DOHH2 (cell line): ENCODE measurements around the gene RFC3.

Experiments used
- H3F3A ChIP-seq: fragments of 200-600 bp; sonication (generic), shearing (Covaris generic); 2 replicates; pipeline ENCODE4 v1.6.0; 2016; ENCODE audit warnings: antibody characterized with exemption, mild to moderate bottlenecking; ENCODE audit not compliant: control insufficient read depth, insufficient read depth
- H3K27ac ChIP-seq: fragments of 200-600 bp; sonication (generic); 2 replicates; pipeline ENCODE4 v1.5.1; 2014; ENCODE audit warnings: low read depth, mild to moderate bottlenecking, low read length, moderate library complexity
- H3K27me3 ChIP-seq: fragments of 200-600 bp; sonication (generic); 2 replicates; pipeline ENCODE4 v1.6.1; 2014; ENCODE audit warnings: mild to moderate bottlenecking, low read length, mixed read lengths; ENCODE audit not compliant: control insufficient read depth
- H3K36me3 ChIP-seq: fragments of 200-600 bp; sonication (generic); 2 replicates; pipeline ENCODE4 v1.6.1; 2014; ENCODE audit warnings: mild to moderate bottlenecking, low read length, moderate library complexity, mixed read lengths; ENCODE audit not compliant: control insufficient read depth
- H3K4me1 ChIP-seq: fragments of 200-600 bp; sonication (generic); 2 replicates; pipeline ENCODE4 v1.6.1; 2014; ENCODE audit warnings: mild to moderate bottlenecking, low read length, mixed read lengths; ENCODE audit not compliant: control insufficient read depth
- H3K4me2 ChIP-seq: fragments of 200-600 bp; sonication (generic); 2 replicates; pipeline ENCODE4 v1.6.0; 2014; ENCODE audit warnings: mild to moderate bottlenecking, low read length, moderate library complexity
- H3K4me3 ChIP-seq: fragments of 200-600 bp; sonication (generic); 2 replicates; pipeline ENCODE4 v1.5.1; 2014; ENCODE audit warnings: mild to moderate bottlenecking, low read length, mixed read lengths
- H3K79me2 ChIP-seq: fragments of 200-600 bp; sonication (generic); 2 replicates; pipeline ENCODE4 v1.6.1; 2014; ENCODE audit warnings: mild to moderate bottlenecking, low read length, mixed read lengths; ENCODE audit not compliant: control insufficient read depth
- H3K9me2 ChIP-seq: fragments of 200-600 bp; sonication (generic); replicated peaks from 2 replicates; pipeline ENCODE4 v1.6.1; 2014; ENCODE audit warnings: mild to moderate bottlenecking, low read length, mixed read lengths; ENCODE audit not compliant: control insufficient read depth
- H3K9me3 ChIP-seq: fragments of 200-600 bp; sonication (generic); 2 replicates; pipeline ENCODE4 v1.6.1; 2014; ENCODE audit warnings: antibody characterized with exemption, low read length, mixed read lengths; ENCODE audit not compliant: control insufficient read depth, insufficient read depth
- H4K20me1 ChIP-seq: fragments of 200-600 bp; sonication (generic); 2 replicates; pipeline ENCODE4 v1.6.0; 2014; ENCODE audit warnings: low read depth, mild to moderate bottlenecking, antibody characterized with exemption, low read length, moderate library complexity; ENCODE audit not compliant: control insufficient read depth, insufficient read depth
- CTCF ChIP-seq: fragments of 200-600 bp; sonication (generic); IDR thresholded peaks from one replicate; pipeline ENCODE4 v1.5.1; 2014; ENCODE audit warnings: antibody characterized with exemption, mild to moderate bottlenecking, low read depth, low read length; ENCODE audit not compliant: poor library complexity, severe bottlenecking
- EZH2phosphoT487 ChIP-seq: fragments of 200-600 bp; sonication (generic); IDR thresholded peaks from 2 replicates; pipeline ENCODE4 v1.6.1; 2017; ENCODE audit warnings: borderline replicate concordance, mild to moderate bottlenecking, antibody characterized with exemption, low read length, moderate library complexity, mixed read lengths

RFC3 gene

GRCh38 chr13:33784738-33785137, 33.2 kb upstream of the RFC3 start:
- H3K4me1 ChIP-seq: peaks cover 13% of the 10 kb centered on the region
- no peaks in the 10 kb centered on the region for H3K9me2 ChIP-seq
- no peak for TF ChIP-seq EZH2phosphoT487
- no peak for TF ChIP-seq CTCF
- H3K4me3 ChIP-seq: no peak overlapping the region
- H3F3A ChIP-seq: no peaks in the 10 kb centered on the region
- no peaks in the 10 kb centered on the region for H3K79me2 ChIP-seq
- H3K4me2 ChIP-seq: no peak overlapping the region
- no peak overlapping the region for H3K27ac ChIP-seq
- no peaks in the 10 kb centered on the region for H4K20me1 ChIP-seq
- no peaks in the 10 kb centered on the region for H3K36me3 ChIP-seq
- peaks cover 14% of the 10 kb centered on the region; the same call in 1 of the 2 replicates for H3K9me3 ChIP-seq
- H3K27me3 ChIP-seq: no peaks in the 10 kb centered on the region

DNA sequence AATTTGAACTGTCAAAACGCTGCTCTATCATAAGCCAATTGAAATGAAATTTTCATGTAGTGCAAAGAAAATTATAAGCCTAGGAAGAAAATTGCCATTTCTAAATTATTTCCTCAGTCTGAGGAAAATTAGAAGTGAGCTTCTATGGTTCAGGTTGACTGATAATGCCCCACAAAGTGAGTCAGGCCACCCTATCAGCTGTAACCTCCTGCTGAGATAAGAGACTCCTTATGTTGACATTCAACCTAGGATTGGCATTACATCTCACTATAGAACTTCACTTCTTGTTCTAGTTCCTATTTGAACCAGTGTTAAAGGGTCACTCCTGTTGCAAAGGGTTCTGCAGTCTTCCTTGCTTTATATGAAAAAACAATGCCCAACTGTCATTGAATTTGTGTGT, 32.6 kb upstream of the RFC3 start:
- Histone ChIP-seq H3K9me2 (no peaks in the 10 kb centered on the region), H3K27ac (no peak overlapping the region), H3F3A (no peaks in the 10 kb centered on the region)

GRCh38 chr13:33787051-33787591, 30.8 kb upstream of the RFC3 start:
- Histone ChIP-seq H3K79me2 (no peaks in the 10 kb centered on the region), H3K4me2 (peak overlapping the region; percentile 63)

More for the DNA sequence above, 32.6 kb upstream of the RFC3 start:
- Histone ChIP-seq H3K4me2 (no peak overlapping the region), H3K4me1 (peaks cover 13% of the 10 kb centered on the region), H3K9me3 (peaks cover 14% of the 10 kb centered on the region; the same call in 1 of the 2 replicates), H3K4me3 (no peak overlapping the region), H3K79me2 (no peaks in the 10 kb centered on the region), H3K36me3 (no peaks in the 10 kb centered on the region), H3K27me3 (no peaks in the 10 kb centered on the region), H4K20me1 (no peaks in the 10 kb centered on the region)
- no peak for TF ChIP-seq CTCF
- TF ChIP-seq EZH2phosphoT487: no peak

More at GRCh38 chr13:33787051-33787591, 30.8 kb upstream of the RFC3 start:
- Histone ChIP-seq H3K36me3 (no peaks in the 10 kb centered on the region), H3K27me3 (no peaks in the 10 kb centered on the region), H3K4me1 (peaks cover 13% of the 10 kb centered on the region), H3K9me3 (peaks cover 9% of the 10 kb centered on the region; the same call in 1 of the 2 replicates), H3K9me2 (no peaks in the 10 kb centered on the region), H3K27ac (no peak overlapping the region), H4K20me1 (no peaks in the 10 kb centered on the region), H3F3A (no peaks in the 10 kb centered on the region), H3K4me3 (peak overlapping the region; percentile 64)
- no peak for TF ChIP-seq EZH2phosphoT487
- no peak for TF ChIP-seq CTCF
